ENCODE data around the gene NTM.

DNA sequence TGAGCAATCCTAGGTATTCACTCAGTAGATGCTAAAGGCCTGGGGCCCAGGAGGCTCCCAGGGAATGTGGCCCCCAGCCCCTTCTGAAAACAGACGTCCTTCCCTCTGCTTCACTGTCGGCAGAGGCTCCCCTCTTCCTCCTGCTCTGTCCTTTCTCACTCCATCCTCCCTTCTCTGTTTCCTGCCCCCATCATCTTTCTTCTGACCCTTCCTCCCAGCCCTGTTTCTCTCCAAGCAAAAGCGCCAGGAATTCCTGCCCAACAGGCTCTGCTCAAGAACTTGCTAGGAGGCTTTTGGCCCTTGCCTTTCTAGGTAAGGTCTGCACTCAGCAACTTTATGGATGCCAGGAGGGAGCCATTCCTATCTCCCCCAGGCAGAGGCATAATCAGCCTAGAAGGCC is 300.5 kb downstream of the NTM start:
- TF ChIP-seq, protein P1, sequence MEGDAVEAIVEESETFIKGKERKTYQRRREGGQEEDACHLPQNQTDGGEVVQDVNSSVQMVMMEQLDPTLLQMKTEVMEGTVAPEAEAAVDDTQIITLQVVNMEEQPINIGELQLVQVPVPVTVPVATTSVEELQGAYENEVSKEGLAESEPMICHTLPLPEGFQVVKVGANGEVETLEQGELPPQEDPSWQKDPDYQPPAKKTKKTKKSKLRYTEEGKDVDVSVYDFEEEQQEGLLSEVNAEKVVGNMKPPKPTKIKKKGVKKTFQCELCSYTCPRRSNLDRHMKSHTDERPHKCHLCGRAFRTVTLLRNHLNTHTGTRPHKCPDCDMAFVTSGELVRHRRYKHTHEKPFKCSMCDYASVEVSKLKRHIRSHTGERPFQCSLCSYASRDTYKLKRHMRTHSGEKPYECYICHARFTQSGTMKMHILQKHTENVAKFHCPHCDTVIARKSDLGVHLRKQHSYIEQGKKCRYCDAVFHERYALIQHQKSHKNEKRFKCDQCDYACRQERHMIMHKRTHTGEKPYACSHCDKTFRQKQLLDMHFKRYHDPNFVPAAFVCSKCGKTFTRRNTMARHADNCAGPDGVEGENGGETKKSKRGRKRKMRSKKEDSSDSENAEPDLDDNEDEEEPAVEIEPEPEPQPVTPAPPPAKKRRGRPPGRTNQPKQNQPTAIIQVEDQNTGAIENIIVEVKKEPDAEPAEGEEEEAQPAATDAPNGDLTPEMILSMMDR (IDR thresholded peaks at IDR 0.05) = no peak
- no peak for TF ChIP-seq POLR2AphosphoS5 (IDR thresholded peaks at IDR 0.05)

All from breast epithelium (tissue), 3 donors.